Activated CD8-positive, alpha-beta memory T cell treated with anti-CD3 and anti-CD28 coated beads for 36 hours (primary cell): Measurements from ENCODE around the gene PLXNA3. TPM values are rescaled to one million over a fixed set of nuclear protein-coding genes. Genes with fewer than 3 reads are reported as not detected.

Experiments
- CTCF ChIA-PET: fragments of 350-600 bp; sonication (Branson Sonifier 250); formaldehyde crosslinking; loops from one replicate; lab custom pipeline; 2021; ENCODE audit warnings: antibody characterized with exemption; lab: Charles Lee
- POLR2A ChIA-PET: fragments of 350-600 bp; sonication (Branson Sonifier 250); formaldehyde crosslinking; loops from one replicate; lab custom pipeline; 2021; ENCODE audit warnings: antibody characterized with exemption; lab: Charles Lee
- total RNA-seq, 2 experiments: library from RNA; stranded (reverse); gene quantifications; one replicate each; pipeline ENCODE4 v1.2.3, GENCODE V29; 2021

The PLXNA3 gene
- total RNA-seq, 2 experiments from 2014 or later, result 32.8 to 38.4 TPM

DNA sequence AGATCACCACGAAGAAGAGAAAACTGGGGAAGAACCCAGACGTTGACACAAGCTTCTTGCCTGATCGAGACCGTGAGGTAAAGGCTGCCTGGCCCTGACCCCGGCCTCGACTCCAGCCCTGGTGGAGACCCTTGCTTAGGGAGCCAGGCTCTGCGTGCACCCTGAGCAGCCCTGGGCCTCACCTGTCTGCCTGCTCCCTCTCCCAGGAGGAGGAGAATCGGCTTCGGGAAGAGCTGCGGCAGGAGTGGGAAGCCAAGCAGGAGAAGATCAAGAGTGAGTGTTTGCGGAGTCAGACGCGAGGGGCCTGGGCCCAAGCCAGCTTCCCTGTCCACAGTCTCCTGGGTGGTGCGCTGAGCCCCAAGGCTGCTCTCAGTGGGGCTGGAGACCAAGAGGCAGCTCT, 9.6 kb upstream of the PLXNA3 start:
- ChIA-PET CTCF (no interaction called here), POLR2A (no interaction called here)

DNA sequence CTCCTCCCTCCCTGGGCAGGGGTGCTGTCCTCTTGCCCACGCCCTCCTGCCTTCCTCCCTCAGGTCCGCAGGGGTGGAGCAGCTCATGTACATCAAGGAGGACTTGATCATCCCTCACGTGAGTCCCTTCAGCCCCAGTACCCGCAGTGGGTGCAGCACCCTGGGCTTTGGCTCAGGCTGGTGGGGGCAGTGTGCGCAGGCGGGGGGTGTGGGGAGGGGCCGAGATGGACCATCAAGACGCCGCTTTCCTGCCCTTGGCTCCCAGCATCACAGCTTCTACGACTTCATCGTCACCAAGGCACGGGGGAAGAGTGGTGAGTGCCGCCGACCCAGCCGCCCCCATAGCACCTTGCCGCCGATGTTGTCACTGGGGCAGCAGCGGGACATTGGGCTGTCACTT, 8.5 kb upstream of the PLXNA3 start:
- ChIA-PET POLR2A (interaction anchor here (0.5 kb wide), 1 partner anchor 75 kb away, joined by 3 read pairs; no protein-coding TSS in a partner anchor), CTCF (no interaction called here)

DNA sequence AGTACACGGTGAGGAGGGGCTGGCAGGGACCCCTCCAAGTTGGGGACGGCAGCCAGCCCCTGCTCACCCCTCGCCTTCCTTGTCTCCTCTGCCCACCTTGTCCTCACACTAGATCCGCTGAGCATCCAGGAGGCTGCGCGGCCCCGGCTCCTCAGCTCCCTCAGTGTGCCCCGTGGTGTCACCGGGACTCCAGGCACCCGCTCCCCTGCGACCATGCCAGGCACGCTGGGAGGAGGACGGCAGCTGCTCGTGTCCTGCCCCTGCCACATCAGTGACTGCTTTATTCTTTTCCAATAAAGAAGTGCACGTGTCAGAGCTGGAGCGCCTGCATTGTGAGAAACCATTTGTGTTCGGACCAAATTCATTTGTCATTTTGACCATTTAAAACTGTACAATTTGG, 7.8 kb upstream of the PLXNA3 start:
- POLR2A ChIA-PET, result no interaction called here
- CTCF ChIA-PET, result no interaction called here

DNA sequence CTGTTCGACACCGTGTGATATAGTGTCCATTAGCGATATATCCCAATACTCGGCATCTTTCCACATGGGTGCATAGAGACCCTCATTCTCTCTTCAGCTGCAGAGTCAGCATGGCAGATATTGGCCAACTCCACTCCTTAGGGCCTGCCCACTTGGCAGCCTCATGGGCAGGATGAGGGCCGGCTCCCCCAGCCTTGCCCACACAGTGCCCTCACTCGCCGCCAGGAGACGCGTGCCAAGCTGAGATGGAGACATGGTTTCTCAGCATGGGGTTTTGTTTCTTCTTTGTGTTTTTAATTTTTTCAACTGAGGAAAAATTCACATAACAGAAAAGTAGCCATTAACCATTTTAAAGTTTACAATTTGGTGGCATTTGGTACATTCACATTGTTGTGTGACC, 5.3 kb upstream of the PLXNA3 start:
- CTCF ChIA-PET, result interaction anchor here (0.8 kb wide), 1 partner anchor 83 kb away, joined by 4 read pairs; no protein-coding TSS in a partner anchor
- POLR2A ChIA-PET, result no interaction called here

DNA sequence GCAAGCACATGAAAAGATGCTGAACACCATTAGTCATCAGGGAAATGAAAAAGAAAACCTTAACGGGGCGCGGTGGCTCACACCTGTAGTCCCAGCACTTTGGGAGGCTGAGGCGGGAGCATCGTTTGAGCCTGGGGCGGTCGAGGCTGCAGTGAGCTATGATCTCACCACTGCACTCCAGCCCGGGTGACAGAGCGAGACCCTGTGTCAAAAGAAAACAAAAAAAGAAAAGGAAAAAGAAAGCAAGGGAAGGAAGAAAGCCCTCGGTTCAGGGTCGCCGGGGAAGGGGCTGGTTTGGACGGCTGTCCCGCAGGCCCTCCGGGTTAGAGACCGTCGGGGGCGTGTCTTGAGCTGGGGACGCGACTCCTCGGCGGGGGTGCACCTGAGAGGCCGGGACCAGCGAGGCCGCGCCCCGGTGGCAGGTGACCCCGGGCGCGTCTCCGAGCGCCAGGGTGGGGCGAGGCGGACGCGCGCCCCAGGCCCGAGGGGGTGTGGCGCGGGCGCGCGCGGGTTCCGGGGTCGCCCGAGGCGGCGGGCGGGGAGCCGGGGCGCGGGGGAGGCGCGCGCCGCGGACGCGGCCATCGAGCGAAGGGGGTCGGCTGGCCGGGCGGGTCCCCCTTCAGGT, 478 bp upstream of the PLXNA3 start:
- POLR2A ChIA-PET, result interaction anchor here (1.0 kb wide), 1 partner anchor 29 kb away, joined by 3 read pairs; the partner anchor contains the start of gene ATP6AP1
- CTCF ChIA-PET, result no interaction called here

DNA sequence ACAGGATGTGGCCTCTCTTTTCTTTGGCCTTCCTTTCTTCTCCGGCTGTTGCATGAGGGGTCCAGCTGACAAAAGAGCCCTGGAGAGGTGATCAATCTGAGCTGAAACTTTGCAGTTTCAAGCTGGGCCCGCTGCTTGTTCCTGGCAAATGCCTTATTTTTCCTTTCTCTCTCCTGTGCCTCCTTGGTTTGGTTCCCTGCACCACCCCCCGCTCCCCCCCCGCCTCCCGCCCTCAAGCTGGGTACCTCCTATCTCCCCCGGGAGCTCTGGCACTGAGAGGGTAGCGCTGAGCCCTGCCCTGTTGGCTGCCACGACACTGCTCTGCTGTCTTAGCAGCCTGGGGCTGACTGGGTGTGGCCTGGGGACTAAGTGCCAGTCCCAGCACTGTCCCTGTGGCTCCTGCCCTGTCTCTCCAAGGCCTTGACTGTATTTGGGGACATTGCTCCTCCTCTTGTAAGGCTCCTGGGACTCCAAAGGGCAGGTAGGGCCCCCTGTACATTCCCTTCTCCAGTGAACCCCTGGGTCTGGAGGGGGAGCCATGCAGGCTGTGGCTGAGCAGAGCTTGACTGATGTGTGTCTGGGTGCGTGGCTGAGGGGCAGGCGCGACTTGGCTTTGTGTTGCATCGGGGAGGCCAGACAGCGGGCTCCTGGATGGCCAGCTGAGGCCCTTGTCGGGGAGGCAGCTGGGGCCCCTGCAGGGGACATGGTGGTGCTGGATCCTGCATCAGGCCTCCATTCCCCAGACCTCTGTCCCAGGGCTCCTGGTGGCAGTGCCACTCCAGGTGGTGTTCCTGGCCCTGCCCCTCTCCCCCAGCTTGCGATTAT, 1.1 kb downstream of the PLXNA3 start:
- ChIA-PET POLR2A (interaction anchor here (1.0 kb wide), 1 partner anchor 31 kb away, joined by 3 read pairs; the partner anchor contains the start of gene ATP6AP1), CTCF (no interaction called here)

DNA sequence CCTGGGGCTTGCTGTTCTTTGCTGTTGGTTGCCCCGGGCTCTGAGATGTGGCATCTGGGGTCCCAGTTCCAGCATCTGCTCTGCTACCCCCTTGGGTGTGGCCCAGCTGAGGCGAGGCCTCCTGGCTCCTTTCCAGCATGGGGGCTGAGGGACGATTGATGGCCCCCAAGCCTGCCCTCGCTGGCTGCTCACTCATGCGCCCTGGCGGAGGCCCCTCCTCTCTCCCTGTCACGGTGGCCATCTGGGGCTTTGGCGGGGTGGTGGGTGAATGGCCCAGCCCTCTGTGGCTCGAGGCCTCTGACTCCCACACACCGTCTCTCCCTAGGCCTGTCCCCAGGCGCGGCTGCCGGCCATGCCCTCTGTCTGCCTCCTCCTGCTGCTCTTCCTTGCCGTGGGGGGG, 1.8 kb downstream of the PLXNA3 start:
- ChIA-PET POLR2A (no interaction called here), CTCF (no interaction called here)

DNA sequence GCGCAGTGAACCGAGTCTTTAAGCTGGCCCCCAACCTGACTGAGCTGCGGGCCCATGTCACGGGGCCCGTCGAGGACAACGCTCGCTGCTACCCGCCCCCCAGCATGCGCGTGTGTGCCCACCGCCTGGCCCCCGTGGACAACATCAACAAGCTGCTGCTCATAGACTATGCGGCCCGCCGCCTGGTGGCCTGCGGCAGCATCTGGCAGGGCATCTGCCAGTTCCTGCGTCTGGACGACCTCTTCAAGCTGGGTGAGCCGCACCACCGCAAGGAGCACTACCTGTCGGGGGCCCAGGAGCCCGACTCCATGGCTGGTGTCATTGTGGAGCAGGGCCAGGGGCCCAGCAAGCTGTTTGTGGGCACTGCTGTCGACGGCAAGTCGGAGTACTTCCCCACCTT, 2.2 kb downstream of the PLXNA3 start:
- ChIA-PET CTCF (no interaction called here), POLR2A (no interaction called here)

DNA sequence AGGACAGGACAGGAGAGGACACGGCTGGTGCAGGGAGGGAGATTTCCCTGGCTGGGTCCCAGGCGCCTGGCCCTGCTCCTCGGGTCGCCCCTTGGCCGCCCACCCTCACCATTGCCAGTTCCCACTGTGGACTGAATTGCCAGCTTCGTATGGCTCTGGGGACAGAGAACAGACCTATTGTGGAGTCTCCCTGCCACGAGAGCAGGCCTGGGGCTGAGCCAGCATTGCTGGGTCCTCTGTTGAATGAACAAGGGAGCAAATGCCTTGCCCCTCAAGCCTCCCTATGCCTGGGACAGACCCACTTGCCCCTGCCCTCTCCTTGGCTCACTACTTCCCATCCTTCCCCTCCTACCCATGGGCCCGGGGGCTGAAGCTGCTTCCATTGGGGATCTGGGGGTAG, 4.3 kb downstream of the PLXNA3 start:
- ChIA-PET CTCF (no interaction called here), POLR2A (no interaction called here)

DNA sequence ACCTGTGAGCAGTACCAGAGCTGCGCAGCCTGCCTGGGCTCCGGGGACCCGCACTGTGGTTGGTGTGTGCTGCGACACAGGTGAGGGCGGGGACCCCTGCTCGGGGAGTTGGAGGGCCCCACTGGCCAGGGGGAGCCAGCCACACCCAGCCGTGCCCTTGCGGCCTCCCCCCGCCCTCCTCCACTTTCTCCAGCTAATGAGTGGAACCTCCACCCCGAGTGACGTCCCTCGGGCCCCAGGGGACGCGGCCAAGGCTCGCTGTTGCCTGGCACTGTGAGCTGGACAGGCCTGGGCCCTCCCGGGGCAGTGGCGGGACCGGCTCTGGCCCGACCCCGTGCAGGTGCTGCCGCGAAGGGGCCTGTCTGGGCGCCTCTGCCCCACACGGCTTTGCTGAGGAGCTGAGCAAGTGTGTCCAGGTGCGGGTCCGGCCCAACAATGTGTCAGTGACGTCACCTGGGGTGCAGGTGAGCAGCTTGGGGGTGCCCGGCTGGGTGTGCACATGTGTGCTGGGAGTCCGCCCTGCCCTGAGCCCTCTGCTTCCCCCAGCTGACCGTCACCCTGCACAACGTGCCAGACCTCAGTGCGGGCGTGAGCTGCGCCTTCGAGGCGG, 5.6 kb downstream of the PLXNA3 start:
- ChIA-PET CTCF (interaction anchor here (0.5 kb wide), 1 partner anchor 11 kb away, joined by 6 read pairs; no protein-coding TSS in a partner anchor), POLR2A (no interaction called here)

DNA sequence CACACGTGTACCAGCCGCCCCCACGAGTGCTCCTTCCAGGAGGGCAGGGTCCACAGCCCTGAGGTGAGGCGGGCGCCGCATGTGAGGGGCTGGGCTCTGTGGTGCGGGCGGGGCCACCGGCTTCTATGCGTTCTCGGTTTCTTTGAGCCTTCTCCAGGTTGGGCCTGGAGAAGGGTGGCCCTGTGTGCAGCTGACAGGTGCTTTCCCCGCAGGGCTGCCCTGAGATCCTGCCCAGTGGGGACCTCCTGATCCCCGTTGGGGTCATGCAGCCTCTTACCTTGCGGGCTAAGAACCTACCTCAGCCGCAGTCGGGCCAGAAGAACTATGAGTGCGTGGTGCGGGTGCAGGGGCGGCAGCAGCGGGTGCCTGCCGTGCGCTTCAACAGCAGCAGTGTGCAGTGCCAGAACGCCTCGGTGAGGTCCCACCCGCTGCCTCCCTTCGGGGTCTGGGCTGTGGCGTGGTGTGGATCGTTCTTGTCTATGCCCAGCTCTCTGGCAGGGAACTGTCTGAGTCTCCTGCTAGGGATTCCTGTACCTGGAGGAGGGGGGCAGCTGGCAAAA, 6.8 kb downstream of the PLXNA3 start:
- ChIA-PET CTCF (no interaction called here), POLR2A (no interaction called here)

DNA sequence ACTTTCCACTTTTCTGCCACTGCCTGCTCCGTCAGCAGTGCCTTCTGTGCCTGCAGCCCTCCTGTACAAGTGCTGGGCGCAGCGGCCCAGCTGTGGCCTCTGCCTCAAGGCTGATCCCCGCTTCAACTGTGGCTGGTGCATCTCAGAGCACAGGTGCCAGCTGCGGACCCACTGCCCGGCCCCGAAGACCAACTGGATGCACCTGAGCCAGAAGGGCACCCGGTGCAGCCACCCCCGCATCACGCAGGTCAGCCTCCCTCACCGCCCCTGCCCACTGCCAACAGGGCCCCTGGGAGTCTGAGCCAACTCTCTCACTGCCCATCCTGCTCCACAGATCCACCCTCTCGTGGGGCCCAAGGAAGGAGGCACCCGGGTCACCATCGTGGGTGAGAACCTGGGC, 7.5 kb downstream of the PLXNA3 start:
- POLR2A ChIA-PET, result interaction anchor here (0.9 kb wide), 1 partner anchor 11 kb away, joined by 3 read pairs; no protein-coding TSS in a partner anchor
- CTCF ChIA-PET, result no interaction called here

DNA sequence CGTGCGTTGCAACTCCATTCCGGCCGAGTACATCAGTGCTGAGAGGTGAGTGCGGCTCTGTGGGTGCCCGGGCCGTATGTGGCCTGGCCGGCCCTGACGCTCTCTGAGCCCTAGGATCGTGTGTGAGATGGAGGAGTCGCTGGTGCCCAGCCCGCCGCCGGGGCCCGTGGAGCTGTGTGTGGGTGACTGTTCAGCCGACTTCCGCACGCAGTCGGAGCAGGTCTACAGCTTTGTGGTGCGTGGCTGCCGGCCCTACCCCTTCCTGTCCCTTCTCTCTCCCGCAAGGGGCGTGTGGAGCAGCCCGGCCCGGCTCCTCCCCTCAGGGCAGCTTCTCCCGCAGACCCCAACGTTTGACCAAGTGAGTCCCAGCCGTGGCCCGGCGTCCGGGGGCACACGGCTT, 8.0 kb downstream of the PLXNA3 start:
- ChIA-PET CTCF (no interaction called here), POLR2A (interaction anchor here (0.9 kb wide), 1 partner anchor 10 kb away, joined by 3 read pairs; no protein-coding TSS in a partner anchor)

DNA sequence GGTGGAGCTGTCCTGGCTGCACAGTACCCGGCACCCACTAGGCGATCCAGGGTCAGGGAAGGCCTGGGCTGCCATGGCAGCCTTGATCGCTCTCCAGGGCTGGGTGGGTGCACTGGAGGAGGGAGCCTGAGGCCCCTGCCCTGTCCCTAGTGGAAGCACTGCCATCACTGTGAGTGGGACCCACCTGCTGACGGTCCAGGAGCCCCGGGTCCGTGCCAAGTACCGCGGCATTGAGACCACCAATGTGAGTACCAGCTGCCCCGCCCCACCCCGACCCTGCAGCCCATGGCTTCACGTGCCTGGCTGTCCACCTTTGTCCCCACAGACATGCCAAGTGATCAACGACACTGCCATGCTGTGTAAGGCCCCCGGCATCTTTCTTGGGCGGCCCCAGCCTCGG, 8.8 kb downstream of the PLXNA3 start:
- ChIA-PET POLR2A (interaction anchor here (1.2 kb wide), 1 partner anchor 9 kb away, joined by 3 read pairs; no protein-coding TSS in a partner anchor), CTCF (no interaction called here)

DNA sequence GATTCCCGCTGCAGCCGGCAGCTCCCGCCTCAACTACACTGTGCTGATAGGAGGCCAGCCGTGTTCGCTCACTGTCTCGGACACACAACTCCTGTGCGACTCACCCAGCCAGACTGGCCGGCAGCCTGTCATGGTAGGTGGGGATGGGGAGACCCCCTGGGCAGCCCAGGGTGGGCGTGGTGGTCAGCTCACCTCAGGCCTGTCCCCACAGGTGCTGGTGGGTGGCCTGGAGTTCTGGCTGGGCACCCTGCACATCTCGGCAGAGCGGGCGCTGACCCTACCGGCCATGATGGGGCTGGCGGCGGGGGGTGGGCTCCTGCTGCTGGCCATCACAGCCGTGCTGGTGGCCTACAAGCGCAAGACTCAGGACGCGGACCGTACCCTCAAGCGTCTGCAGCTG, 9.5 kb downstream of the PLXNA3 start:
- ChIA-PET CTCF (no interaction called here), POLR2A (interaction anchor here (1.2 kb wide), 1 partner anchor 8 kb away, joined by 3 read pairs; no protein-coding TSS in a partner anchor)

DNA sequence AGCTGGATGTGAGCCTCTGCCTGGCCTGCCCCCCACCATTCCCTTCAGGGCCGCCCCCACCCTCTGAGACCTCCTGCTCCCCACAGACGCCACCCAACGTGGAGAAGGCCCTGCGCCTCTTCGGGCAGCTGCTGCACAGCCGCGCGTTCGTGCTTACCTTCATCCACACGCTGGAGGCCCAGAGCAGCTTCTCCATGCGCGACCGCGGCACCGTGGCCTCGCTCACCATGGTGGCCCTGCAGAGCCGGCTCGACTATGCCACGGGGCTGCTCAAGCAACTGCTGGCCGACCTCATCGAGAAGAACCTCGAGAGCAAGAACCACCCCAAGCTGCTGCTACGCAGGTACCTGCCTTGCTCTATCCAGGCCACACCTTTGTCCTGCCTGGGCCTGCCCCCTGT, 10.1 kb downstream of the PLXNA3 start:
- ChIA-PET CTCF (no interaction called here), POLR2A (interaction anchor here (1.2 kb wide), 1 partner anchor 8 kb away, joined by 3 read pairs; no protein-coding TSS in a partner anchor)

DNA sequence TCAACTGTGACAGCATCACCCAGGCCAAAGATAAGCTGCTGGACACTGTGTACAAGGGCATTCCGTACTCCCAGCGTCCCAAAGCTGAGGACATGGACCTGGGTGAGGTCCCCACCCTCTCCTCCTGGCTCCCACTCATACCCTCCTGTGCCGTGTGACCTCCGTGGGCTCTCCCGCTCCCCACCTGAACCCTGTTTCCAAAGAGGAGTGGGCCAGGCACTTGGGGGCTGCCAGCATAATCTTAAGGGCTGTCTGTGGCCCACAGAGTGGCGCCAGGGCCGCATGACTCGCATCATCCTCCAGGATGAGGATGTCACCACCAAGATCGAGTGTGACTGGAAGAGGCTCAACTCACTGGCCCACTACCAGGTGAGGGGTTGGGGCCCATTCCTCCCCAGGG, 11.0 kb downstream of the PLXNA3 start:
- POLR2A ChIA-PET, result no interaction called here
- CTCF ChIA-PET, result no interaction called here

DNA sequence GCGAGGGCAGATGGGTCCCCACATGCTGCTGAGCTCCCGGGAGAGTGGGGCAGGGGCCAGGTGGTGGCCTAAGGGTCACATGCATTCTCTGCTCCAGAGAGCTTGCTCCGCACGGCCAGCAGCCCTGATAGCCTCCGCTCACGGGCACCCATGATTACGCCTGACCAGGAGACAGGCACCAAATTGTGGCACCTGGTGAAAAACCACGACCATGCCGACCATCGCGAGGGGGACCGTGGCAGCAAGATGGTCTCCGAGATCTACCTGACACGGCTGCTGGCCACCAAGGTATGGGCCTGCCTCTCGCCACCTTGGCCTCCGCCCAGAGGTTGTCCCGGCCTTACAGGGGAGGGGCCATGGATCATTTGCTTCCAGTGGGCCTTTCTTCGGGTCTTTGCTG, 11.8 kb downstream of the PLXNA3 start:
- ChIA-PET POLR2A (no interaction called here), CTCF (interaction anchor here (0.6 kb wide), 1 partner anchor 53 kb away, joined by 4 read pairs; no protein-coding TSS in a partner anchor)

DNA sequence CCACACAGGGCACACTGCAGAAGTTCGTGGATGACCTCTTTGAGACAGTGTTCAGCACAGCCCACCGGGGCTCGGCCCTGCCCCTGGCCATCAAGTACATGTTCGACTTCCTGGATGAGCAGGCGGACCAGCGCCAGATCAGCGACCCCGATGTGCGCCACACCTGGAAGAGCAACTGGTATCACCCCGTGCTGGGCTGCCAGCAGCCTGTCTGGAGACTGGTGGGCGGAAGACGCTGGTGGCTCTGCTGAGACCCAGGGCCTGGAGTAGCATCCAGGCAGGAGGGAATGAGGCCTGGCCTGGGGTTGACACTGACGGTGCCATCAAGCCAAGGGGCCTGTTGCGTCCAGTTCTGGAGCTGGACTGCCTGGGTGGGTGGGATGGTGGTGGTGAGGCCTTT, 12.4 kb downstream of the PLXNA3 start:
- POLR2A ChIA-PET, result no interaction called here
- CTCF ChIA-PET, result no interaction called here
